HCT116 (cell line): ENCODE measurements around the gene RECQL5. TPM values are rescaled to one million over a fixed set of nuclear protein-coding genes. Genes with fewer than 3 reads are reported as not detected.

Source experiments
- ATAC-seq: fragments of 200-7000 bp; cut with Tn5 transposase; 2 replicates; pipeline ENCODE4 v1.9.1; 2020; ENCODE audit warnings: mild to moderate bottlenecking, moderate library complexity
- BruUV-seq: library from RNA; stranded (reverse); fragments of 400-500 nt; replicated peaks from 2 replicates; lab custom pipeline; 2021; lab: Mats Ljungman, UMichigan
- CTCF ChIA-PET: fragments of 300-600 bp; sonication (Branson Sonifier 250); formaldehyde crosslinking; loops from one replicate; lab custom pipeline; 2021; ENCODE audit warnings: antibody characterized with exemption; lab: Charles Lee
- POLR2A ChIA-PET: fragments of 300-600, 350-600 bp; sonication (Branson Sonifier 250); formaldehyde crosslinking; loops from one replicate; lab custom pipeline; 2021; ENCODE audit warnings: antibody characterized with exemption; lab: Charles Lee
- RAD21 ChIA-PET, 2 experiments: fragments of 300-600 bp; sonication (Branson Sonifier 250); formaldehyde crosslinking; loops; one replicate each; lab custom pipeline; 2023; ENCODE audit warnings: low total read pairs in 2 of 2; ENCODE audit not compliant: uncharacterized antibody in 2 of 2, unreplicated experiment in 2 of 2, low non-redundant PET in 1 of 2; lab: Charles Lee
- DNase-seq: peaks from one replicate; pipeline ENCODE4 v3.0.0-alpha.2; 2010; ENCODE audit warnings: low read depth, low spot score
- H2AFZ ChIP-seq: fragments of 200-600 bp; shearing (Covaris generic), sonication (generic); 2 replicates; pipeline ENCODE4 v1.6.1; 2017; ENCODE audit warnings: low read depth, mixed run types, mixed read lengths, antibody characterized with exemption, low read length; ENCODE audit not compliant: poor library complexity, severe bottlenecking
- H3K27ac ChIP-seq: 2 replicates; pipeline ENCODE4 v1.5.1; 2012; ENCODE audit warnings: low read depth, low read length
- H3K27me3 ChIP-seq: fragments of 200-600 bp; sonication (generic); 2 replicates; pipeline ENCODE4 v1.6.1; 2016; ENCODE audit warnings: mixed run types, low read length, mixed read lengths; ENCODE audit not compliant: insufficient read depth
- H3K36me3 ChIP-seq, 2 experiments: fragments of 200-500 bp in 1 of 2; fragments of 200-600 bp in 1 of 2; sonication (Bioruptor generic) in 1 of 2; sonication (generic) in 1 of 2; 2 replicates each; pipeline versions ENCODE4 v1.5.1 to v1.6.1; 2014 to 2016; ENCODE audit warnings: low read length in 2 of 2, inconsistent platforms in 1 of 2, mixed read lengths in 1 of 2, mixed run types in 1 of 2; ENCODE audit not compliant: insufficient read depth in 2 of 2, control insufficient read depth in 1 of 2
- H3K4me1 ChIP-seq, 2 experiments: fragments of 200-600 bp in 1 of 2; sonication (generic) in 1 of 2; 2 replicates each; pipeline versions ENCODE4 v1.5.1 to v1.6.1; 2012 to 2017; ENCODE audit warnings: low read length in 2 of 2, inconsistent platforms in 1 of 2, mild to moderate bottlenecking in 1 of 2, mixed read lengths in 1 of 2, mixed run types in 1 of 2, moderate library complexity in 1 of 2; ENCODE audit not compliant: insufficient read depth in 2 of 2, control insufficient read depth in 1 of 2
- H3K4me2 ChIP-seq: fragments of 200-600 bp; sonication (generic); 2 replicates; pipeline ENCODE4 v1.6.1; 2017; ENCODE audit warnings: mixed run types, low read length, mixed read lengths
- H3K4me3 ChIP-seq, 2 experiments: fragments of 200-600 bp in 1 of 2; sonication (generic) in 1 of 2; replicated peaks in 1 of 2; 2 replicates each; pipeline ENCODE4 v1.5.1; 2011 to 2016; ENCODE audit warnings: low read length in 2 of 2, control low read depth in 1 of 2, low read depth in 1 of 2, mild to moderate bottlenecking in 1 of 2, mixed read lengths in 1 of 2, mixed run types in 1 of 2
- H3K79me2 ChIP-seq: fragments of 200-600 bp; sonication (generic); 2 replicates; pipeline ENCODE4 v1.6.1; 2017; ENCODE audit warnings: mild to moderate bottlenecking, mixed run types, low read length, moderate library complexity, mixed read lengths; ENCODE audit not compliant: insufficient read depth
- H3K9ac ChIP-seq: fragments of 200-600 bp; sonication (generic); 2 replicates; pipeline ENCODE4 v1.6.1; 2016; ENCODE audit warnings: low read length, mixed read lengths
- H3K9me2 ChIP-seq: fragments of 200-600 bp; sonication (generic), shearing (Covaris generic); 2 replicates; pipeline ENCODE4 v1.6.1; 2017; ENCODE audit warnings: mixed run types, mild to moderate bottlenecking, moderate library complexity; ENCODE audit not compliant: insufficient read depth
- H3K9me3 ChIP-seq, 2 experiments: fragments of 200-500 bp in 1 of 2; fragments of 200-600 bp in 1 of 2; sonication (Bioruptor generic) in 1 of 2; sonication (generic) in 1 of 2; 2 replicates each; pipeline ENCODE4 v1.6.1; 2014 to 2017; ENCODE audit warnings: low read length in 2 of 2, mixed read lengths in 2 of 2, inconsistent platforms in 1 of 2, low read depth in 1 of 2, mild to moderate bottlenecking in 1 of 2, mixed run types in 1 of 2, moderate library complexity in 1 of 2; ENCODE audit not compliant: control insufficient read depth in 1 of 2, insufficient read depth in 1 of 2
- H4K20me1 ChIP-seq: fragments of 200-600 bp; sonication (generic), shearing (Covaris generic); 2 replicates; pipeline ENCODE4 v1.6.1; 2017; ENCODE audit warnings: mixed run types, mild to moderate bottlenecking, moderate library complexity; ENCODE audit not compliant: insufficient read depth
- CEBPB ChIP-seq: IDR thresholded peaks from 2 replicates; pipeline ENCODE4 v1.6.1; 2012; ENCODE audit warnings: low read depth
- EZH2phosphoT487 ChIP-seq: fragments of 200-600 bp; IDR thresholded peaks from 2 replicates; pipeline ENCODE4 v1.6.1; 2018; ENCODE audit warnings: antibody characterized with exemption, borderline replicate concordance
- JUND ChIP-seq: IDR thresholded peaks from 2 replicates; pipeline ENCODE4 v1.6.1; 2012
- POLR2AphosphoS5 ChIP-seq: IDR thresholded peaks from 2 replicates; pipeline ENCODE4 v1.6.1; 2011; ENCODE audit warnings: mild to moderate bottlenecking, low read depth, low read length, moderate library complexity
- RAD21 ChIP-seq: IDR thresholded peaks from 2 replicates; pipeline ENCODE4 v1.6.1; 2012; ENCODE audit warnings: low read depth, mild to moderate bottlenecking
- intact Hi-C: fragments of 100-400 bp; cut with micrococcal nuclease; formaldehyde crosslinking; loops from 2 replicates; pipeline ENCODE4 v1.10.0; 2022
- total RNA-seq: library from RNA; stranded (reverse); gene quantifications from one replicate; pipeline ENCODE4 v1.2.1, GENCODE V29; 2021; ENCODE audit not compliant: unreplicated experiment

RECQL5 gene
- total RNA-seq, 1 experiment from 2014 or later: 83.3 TPM

GRCh38 chr17:75591722-75592302 is 75.1 kb downstream of the RECQL5 start:
- Histone ChIP-seq H3K4me1 (peaks cover 10 to 33% of the 10 kb centered on the region in 2 experiments; a peak in 3 of 4 replicates), H3K36me3 (no peaks in the 10 kb centered on the region), H3K9me3 (no peaks in the 10 kb centered on the region), H3K4me2 (no peak overlapping the region), H4K20me1 (no peaks in the 10 kb centered on the region), H3K27me3 (no peaks in the 10 kb centered on the region), H3K4me3 (no peak overlapping the region), H3K27ac (no peak overlapping the region; the same call in 1 of the 2 replicates), H2AFZ (no peak overlapping the region), H3K9me2 (no peaks in the 10 kb centered on the region), H3K79me2 (no peaks in the 10 kb centered on the region), H3K9ac (no peak overlapping the region)
- no peak for DNase-seq
- ChIA-PET CTCF (interaction anchor here (4.3 kb wide), 1 partner anchor 10 kb away, joined by 45 read pairs; no protein-coding TSS in a partner anchor), POLR2A (no interaction called here), RAD21 (no interaction called here)
- no peak for ATAC-seq
- intact Hi-C loops: no loop called here
- no TSS peak for BruUV-seq
- TF ChIP-seq EZH2phosphoT487 (no peak), RAD21 (peak; percentile 24; the same call in 1 of the 2 replicates), JUND (no peak)

GRCh38 chr17:75590849-75591721 is 75.9 kb downstream of the RECQL5 start:
- CTCF ChIA-PET: interaction anchor here (4.3 kb wide), 1 partner anchor 10 kb away, joined by 45 read pairs; no protein-coding TSS in a partner anchor
- no peaks in the 10 kb centered on the region for H3K9me3 ChIP-seq
- no peak overlapping the region; the same call in 1 of the 2 replicates for H3K27ac ChIP-seq
- intact Hi-C loops: no loop called here
- H3K9ac ChIP-seq: no peak overlapping the region
- peaks cover 10 to 33% of the 10 kb centered on the region in 2 experiments; a peak in 3 of 4 replicates for H3K4me1 ChIP-seq
- H3K79me2 ChIP-seq: no peaks in the 10 kb centered on the region
- TF ChIP-seq RAD21: no peak
- TF ChIP-seq POLR2AphosphoS5: no peak
- TF ChIP-seq CEBPB: no peak
- BruUV-seq: no TSS peak
- RAD21 ChIA-PET: no interaction called here
- no peaks in the 10 kb centered on the region for H3K36me3 ChIP-seq
- no peaks in the 10 kb centered on the region for H3K9me2 ChIP-seq
- no peak overlapping the region for H2AFZ ChIP-seq
- no peaks in the 10 kb centered on the region for H4K20me1 ChIP-seq
- no peak overlapping the region for H3K4me2 ChIP-seq
- ATAC-seq (no peak), DNase-seq (no peak)
- no peaks in the 10 kb centered on the region for H3K27me3 ChIP-seq
- POLR2A ChIA-PET: no interaction called here
- no peak overlapping the region for H3K4me3 ChIP-seq
